Endometrial microvascular endothelial cells (primary cell): ENCODE results near the gene GNG11. TPM values are rescaled to one million over a fixed set of nuclear protein-coding genes. Genes with fewer than 3 reads are reported as not detected.

ENCODE experiments used
- in situ Hi-C: cut with HindIII; loops from 2 replicates; pipeline ENCODE4 v1.10.0; 2017; ENCODE audit warnings: low sequenced_read_pairs, low pct_unique_long_range_greater_than_20kb; ENCODE audit errors: inconsistent ontology term
- total RNA-seq: library from RNA; depleted of rRNA; stranded (reverse); fragments of >200 nt; gene quantifications from one replicate; pipeline ENCODE4 v1.2.3, GENCODE V29; 2015; ENCODE audit errors: inconsistent ontology term

Gene GNG11
- total RNA-seq, 1 donor from 2014 or later = 69.6 TPM

DNA sequence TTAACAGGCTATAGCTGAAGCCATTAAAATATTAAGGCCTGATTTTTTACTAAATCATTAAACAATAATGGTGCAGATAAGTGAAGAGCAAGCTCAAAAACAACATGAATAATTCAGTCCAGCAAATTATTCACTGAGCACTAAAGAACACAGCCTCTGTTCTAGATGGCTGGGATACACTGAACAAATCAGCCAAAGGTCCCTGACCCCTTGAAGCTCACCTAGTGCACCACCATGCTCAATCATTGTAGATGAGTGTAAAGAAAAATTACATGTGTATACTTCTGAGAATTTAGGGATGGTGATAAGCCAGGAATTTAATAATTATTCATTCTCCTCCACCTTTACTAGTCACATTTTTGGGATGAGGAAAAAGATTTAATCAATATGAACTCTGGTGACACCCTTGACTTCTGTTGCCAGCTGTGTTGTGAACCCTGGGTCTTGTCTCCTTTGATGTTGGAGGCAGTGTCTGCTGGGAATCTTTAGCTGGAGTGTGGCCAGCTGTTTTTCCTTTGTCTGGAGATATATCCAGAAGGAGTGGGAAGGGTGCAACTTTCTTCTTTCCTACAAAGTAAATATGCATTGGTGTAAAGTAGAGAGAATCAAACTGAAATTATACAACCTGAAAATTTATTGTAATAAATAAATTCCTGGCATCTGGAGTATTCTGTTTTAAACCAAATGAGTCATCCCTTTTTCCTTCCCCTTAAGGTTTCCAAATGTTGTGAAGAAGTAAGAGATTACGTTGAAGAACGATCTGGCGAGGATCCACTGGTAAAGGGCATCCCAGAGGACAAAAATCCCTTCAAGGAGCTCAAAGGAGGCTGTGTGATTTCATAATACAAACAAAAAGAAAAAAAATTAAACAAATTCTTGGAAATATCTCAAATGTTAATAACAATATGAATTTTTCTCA, 11.2 kb upstream of the GNG11 start:
- in situ Hi-C loops = loop anchor here (25.0 kb wide), 1 partner anchor 277 kb away; no protein-coding TSS in a partner anchor

- in situ Hi-C loops = loop anchor here (25.0 kb wide), 1 partner anchor 276 kb away; no protein-coding TSS in a partner anchor
Observed at GRCh38 chr7:93911242-93911641, 10.3 kb upstream of the GNG11 start.

DNA sequence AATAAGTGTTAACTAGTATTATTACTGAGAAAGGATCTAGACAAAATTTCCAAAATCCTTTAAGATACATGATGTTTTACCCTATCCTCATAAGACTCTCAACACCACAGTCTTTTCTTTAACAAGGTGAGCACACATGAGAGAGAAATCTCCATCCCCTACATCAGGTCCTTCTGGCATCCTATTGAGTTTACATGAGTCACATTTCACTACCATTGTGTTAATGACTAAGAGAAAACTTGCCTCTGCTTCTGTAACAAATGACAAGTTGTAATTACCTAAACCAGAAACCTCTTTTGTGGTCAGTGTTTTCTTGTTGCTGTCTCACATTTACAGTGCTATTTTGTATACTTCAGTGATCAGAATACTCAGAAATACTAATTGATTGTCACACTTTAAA, 9.9 kb upstream of the GNG11 start:
- in situ Hi-C loops = loop anchor here (25.0 kb wide), 1 partner anchor 276 kb away; no protein-coding TSS in a partner anchor

GRCh38 chr7:93913197-93913596, 8.3 kb upstream of the GNG11 start:
- in situ Hi-C loops = loop anchor here (25.0 kb wide), 1 partner anchor 274 kb away; no protein-coding TSS in a partner anchor

- in situ Hi-C loops = loop anchor here (25.0 kb wide), 1 partner anchor 273 kb away; no protein-coding TSS in a partner anchor
Observed at GRCh38 chr7:93914581-93915066, 6.9 kb upstream of the GNG11 start.

DNA sequence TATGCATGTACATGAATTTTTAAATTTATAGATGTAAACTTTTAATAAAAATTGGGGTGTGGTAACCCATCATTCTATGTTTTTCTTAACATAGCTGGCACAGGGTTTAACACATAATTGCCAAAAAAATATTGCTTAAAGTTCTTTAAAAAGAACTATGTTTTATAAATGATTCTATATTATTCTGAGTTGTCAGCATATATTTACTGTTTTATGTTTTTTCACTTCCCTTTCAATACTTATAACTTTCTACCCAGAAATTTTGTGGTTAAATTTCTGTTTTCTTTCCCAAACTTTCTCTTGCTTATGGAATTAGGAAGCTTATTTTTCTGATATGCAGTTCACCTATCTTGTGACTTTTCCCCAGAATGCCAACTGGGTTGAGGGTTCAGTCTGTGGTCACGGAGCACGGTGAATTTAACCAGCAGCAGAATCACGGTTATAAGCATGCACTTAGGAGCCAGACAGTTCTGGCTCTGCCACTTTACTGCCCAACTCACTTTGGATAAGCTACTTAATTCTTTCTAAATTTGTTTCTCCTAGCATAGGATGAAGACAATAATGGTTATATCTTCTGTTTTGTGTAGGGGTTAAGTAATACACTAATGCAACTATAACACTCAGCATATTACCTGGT, 6.2 kb upstream of the GNG11 start:
- in situ Hi-C loops = loop anchor here (25.0 kb wide), 1 partner anchor 272 kb away; no protein-coding TSS in a partner anchor

DNA sequence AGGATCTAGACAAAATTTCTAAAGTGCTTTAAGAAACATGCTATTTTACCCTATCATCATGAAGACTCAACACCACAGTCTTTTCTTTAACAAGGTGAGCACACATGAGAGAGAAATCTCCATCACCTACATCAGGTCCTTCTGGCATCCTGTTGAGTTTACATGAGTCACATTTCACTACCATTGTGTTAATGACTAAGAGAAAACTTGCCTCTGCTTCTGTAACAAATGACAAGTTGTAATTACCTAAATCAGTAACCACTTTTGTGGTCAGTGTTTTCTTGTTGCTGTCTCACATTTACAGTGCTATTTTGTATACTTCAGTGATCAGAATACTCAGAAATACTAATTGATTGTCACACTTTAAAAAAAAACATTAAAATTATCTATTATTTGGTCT, 5.6 kb upstream of the GNG11 start:
- in situ Hi-C loops = loop anchor here (25.0 kb wide), 1 partner anchor 271 kb away; no protein-coding TSS in a partner anchor

DNA sequence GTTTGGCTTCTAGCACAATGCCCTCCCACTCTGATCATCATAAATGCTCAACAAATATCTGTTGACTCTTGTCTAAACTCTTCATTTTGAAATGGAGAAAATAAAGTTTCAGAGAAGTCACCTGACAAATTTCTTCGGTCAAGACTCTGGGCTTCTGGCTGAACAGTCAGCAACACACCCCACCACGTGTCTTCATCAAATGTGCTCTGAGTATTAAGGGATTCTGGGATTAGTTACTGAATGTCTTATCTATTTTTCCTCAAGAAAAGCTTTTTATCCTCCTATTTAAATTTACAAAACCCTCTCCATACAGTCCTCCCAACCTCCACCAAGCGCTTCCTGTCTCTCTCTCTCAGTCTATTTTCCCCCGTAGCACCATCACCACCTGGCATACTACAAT, 5.2 kb upstream of the GNG11 start:
- in situ Hi-C loops = loop anchor here (25.0 kb wide), 1 partner anchor 271 kb away; no protein-coding TSS in a partner anchor

DNA sequence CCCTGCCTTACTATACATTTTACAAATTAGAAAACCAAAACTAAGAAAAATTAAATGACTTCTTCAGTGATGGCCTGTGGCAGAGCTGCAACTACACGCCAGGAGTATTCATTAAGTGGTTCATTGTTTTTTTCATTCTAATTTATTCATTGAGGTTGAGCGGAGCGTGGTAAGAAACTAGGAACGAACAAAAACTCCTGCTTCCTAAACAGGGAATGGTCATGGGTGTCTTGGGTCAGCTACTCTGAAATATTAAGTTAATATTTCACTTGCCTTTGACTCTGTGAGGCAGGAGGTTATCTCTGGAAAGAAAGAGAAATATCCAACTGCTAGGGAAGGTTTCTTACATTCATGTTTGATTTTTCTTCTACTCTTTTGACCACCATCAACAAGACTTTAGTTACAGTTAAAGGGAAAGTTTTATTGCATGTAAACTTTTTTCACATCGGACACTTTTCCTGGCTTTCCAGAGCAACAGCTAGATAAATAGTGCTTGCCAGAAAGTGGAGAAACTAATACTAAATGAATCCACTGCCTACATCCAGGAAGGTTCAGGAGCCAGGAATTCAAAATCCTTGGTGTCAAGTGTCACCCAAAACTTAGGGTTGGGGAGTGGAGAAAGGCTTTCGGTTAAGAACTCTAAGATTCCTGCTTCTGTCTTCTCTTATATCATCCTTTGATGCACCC, 896 bp upstream of the GNG11 start:
- in situ Hi-C loops = loop anchor here (25.0 kb wide), 1 partner anchor 267 kb away; no protein-coding TSS in a partner anchor

DNA sequence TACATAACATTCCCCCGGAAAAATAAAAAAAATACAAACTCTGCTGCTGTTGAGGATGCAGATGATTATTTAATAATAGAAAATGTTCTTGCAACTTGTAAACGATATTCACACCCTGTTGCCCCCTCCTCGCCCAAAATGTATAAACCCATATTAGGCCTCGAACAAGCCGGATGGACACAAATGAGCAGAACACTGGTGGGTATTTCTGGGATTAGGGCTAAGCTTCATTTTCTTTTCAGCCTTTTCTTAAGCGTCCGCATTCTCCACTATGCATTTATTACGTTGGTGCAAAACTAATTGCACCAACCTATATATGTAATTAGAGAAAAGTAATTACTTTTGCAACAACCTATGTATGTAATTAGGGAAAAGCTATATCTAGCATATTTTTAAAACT, 349 bp upstream of the GNG11 start:
- in situ Hi-C loops = loop anchor here (25.0 kb wide), 1 partner anchor 266 kb away; no protein-coding TSS in a partner anchor

DNA sequence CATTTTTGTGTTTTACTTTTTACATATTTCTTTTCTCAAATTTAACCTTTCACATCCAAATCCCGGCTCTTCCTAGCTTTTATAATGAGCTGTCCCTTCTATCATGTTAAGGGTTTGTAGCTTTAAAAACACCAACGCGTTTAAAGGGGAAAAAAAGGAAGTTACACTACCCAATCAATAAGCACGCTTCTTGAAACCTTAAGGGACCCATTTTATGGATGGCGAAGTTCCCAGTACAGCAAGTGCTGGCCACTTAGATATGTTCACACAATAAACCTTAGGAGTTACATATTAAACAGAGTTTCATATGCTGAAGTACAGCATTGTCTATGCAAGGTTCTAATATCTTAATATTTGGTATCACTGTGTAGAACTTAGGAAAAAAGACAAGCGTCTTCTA, 1.8 kb downstream of the GNG11 start:
- in situ Hi-C loops = loop anchor here (25.0 kb wide), 1 partner anchor 264 kb away; no protein-coding TSS in a partner anchor

DNA sequence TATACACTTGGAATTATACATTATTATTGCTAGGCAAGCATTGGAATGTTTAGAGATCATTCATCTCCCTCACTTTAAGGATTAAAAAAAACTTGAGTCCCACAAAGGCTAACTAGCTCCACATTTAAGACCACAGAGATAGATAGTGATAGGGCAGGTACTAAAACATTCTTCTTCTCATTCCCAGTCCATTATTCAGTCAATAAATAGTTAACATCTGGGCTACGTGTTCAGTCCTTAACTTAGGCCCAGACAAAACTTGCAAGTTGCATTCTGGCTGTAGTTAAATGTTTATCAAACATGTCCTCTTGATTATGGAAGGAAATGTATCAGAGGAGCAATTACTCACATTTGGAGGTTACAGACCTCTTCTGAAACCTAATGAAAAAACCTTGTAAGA, 2.4 kb downstream of the GNG11 start:
- in situ Hi-C loops = loop anchor here (25.0 kb wide), 1 partner anchor 263 kb away; no protein-coding TSS in a partner anchor

GRCh38 chr7:93926800-93927199, 5.3 kb downstream of the GNG11 start:
- in situ Hi-C loops = no loop called here

DNA sequence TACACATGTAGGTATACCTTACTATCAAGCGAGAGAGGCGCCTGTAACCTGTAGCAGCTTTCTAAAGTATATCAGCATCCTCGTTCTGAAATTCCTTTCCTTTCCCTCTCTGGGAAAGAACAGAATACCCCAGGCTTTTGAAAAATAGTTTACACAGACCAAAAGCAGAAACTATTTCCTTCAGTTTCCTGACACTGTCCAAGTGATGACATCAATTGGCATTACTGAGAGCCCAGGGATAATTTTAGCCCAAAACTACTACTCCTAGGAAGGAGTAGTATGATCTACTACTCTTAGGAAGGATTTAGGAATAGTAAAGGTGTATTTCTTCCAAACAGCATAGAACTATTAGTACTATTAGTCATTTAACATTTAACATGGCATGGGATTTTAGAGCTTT, 6.0 kb downstream of the GNG11 start:
- in situ Hi-C loops = no loop called here

GRCh38 chr7:93931655-93932054, 10.1 kb downstream of the GNG11 start:
- in situ Hi-C loops = no loop called here

- in situ Hi-C loops = no loop called here
Observed at GRCh38 chr7:93933156-93933555, 11.6 kb downstream of the GNG11 start.

GRCh38 chr7:93935102-93935501, 13.6 kb downstream of the GNG11 start:
- in situ Hi-C loops = no loop called here

DNA sequence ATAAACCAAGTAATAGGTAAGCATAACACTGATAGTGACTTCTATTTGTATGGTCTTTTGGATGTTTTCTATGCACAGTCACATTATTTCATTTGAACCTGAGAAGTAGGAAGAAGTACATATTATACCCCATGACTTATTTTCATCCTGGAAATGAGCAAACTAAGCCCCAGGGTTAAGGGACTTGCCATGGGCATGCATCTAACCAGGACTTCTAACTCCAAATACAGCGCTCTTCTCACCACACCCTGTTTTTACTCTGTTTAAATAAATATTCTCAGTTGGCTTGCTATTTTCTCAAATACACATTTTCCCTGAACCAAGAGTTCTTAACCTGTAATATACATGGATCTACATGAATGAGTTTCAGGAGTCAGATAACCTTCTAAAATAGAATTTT, 16.3 kb downstream of the GNG11 start:
- in situ Hi-C loops = no loop called here

- in situ Hi-C loops = no loop called here
Observed at GRCh38 chr7:93938293-93938692, 16.8 kb downstream of the GNG11 start.
